ENCODE results near the gene POMGNT1.

Gene POMGNT1

GRCh38 chr1:46206399-46206798 is 8.2 kb upstream of the POMGNT1 start:
- no peak for DNase-seq

GRCh38 chr1:46205791-46206190 is 7.6 kb upstream of the POMGNT1 start:
- no peak for DNase-seq

- DNase-seq = no peak
These were observed 6.9 kb upstream of the POMGNT1 start for GRCh38 chr1:46205141-46205540.

GRCh38 chr1:46204406-46204742 is 6.1 kb upstream of the POMGNT1 start:
- DNase-seq = no peak

- DNase-seq = no peak
These were observed 5.6 kb upstream of the POMGNT1 start for GRCh38 chr1:46203738-46204405.

GRCh38 chr1:46199233-46199749 is 1.1 kb upstream of the POMGNT1 start:
- DNase-seq = no peak

- no peak for DNase-seq
These were observed 672 bp downstream of the POMGNT1 start for GRCh38 chr1:46197560-46197963.

GRCh38 chr1:46196609-46197008 is 1.6 kb downstream of the POMGNT1 start:
- no peak for DNase-seq

- DNase-seq = no peak
These were observed 3.5 kb downstream of the POMGNT1 start for GRCh38 chr1:46194641-46195193.

GRCh38 chr1:46193984-46194570 is 4.2 kb downstream of the POMGNT1 start:
- no peak for DNase-seq

- no peak for DNase-seq
These were observed 4.9 kb downstream of the POMGNT1 start for GRCh38 chr1:46193285-46193684.

GRCh38 chr1:46192171-46192570 is 6.1 kb downstream of the POMGNT1 start:
- DNase-seq = no peak

GRCh38 chr1:46191033-46191701 is 7.1 kb downstream of the POMGNT1 start:
- no peak for DNase-seq

GRCh38 chr1:46190539-46190938 is 7.7 kb downstream of the POMGNT1 start:
- DNase-seq = no peak

- no peak for DNase-seq
These were observed 9.8 kb downstream of the POMGNT1 start for GRCh38 chr1:46188295-46189030.

GRCh38 chr1:46187106-46187869 is 10.9 kb downstream of the POMGNT1 start:
- no peak for DNase-seq

- DNase-seq = no peak
These were observed 12.2 kb downstream of the POMGNT1 start for GRCh38 chr1:46186076-46186475.

- DNase-seq = no peak
These were observed 13.1 kb downstream of the POMGNT1 start for GRCh38 chr1:46184920-46185658.

- no peak for DNase-seq
These were observed 14.2 kb downstream of the POMGNT1 start for GRCh38 chr1:46183926-46184557.

- no peak for DNase-seq
These were observed 15.0 kb downstream of the POMGNT1 start for GRCh38 chr1:46183079-46183847.
